HG03565 (cell line): ENCODE results near the gene HLA-DQA1.
"Not testable (repeated sequence)": the region's sequence is repeated elsewhere in the genome, so short reads cannot be mapped to it uniquely, and the experiment has no call there.

Experiments used
- ATAC-seq: cut with Tn5 transposase; IDR thresholded peaks from one replicate; pipeline ENCODE4 v1.9.1; 2021; ENCODE audit warnings: mild to moderate bottlenecking, moderate library complexity; ENCODE audit not compliant: unreplicated experiment

The HLA-DQA1 gene

GRCh38 chr6:32657819-32658218, 20.6 kb downstream of the HLA-DQA1 start:
- not testable (repeated sequence) for ATAC-seq

GRCh38 chr6:32658268-32658897, 21.2 kb downstream of the HLA-DQA1 start:
- no peak for ATAC-seq

GRCh38 chr6:32659856-32660595, 22.8 kb downstream of the HLA-DQA1 start:
- ATAC-seq = peak; percentile 60

GRCh38 chr6:32662099-32662498, 24.9 kb downstream of the HLA-DQA1 start:
- no peak for ATAC-seq

GRCh38 chr6:32662836-32663235, 25.6 kb downstream of the HLA-DQA1 start:
- no peak for ATAC-seq

- no peak for ATAC-seq
Measured at GRCh38 chr6:32664354-32664753, 27.1 kb downstream of the HLA-DQA1 start.

GRCh38 chr6:32664827-32665362, 27.7 kb downstream of the HLA-DQA1 start:
- no peak for ATAC-seq

GRCh38 chr6:32665661-32666060, 28.5 kb downstream of the HLA-DQA1 start:
- no peak for ATAC-seq

GRCh38 chr6:32666420-32667300, 29.5 kb downstream of the HLA-DQA1 start, which contains the start of gene HLA-DQB1:
TSS of gene HLA-DQB1 (minus strand) at chr6:32666657. CDS start at chr6:32666607, 50 bp downstream.
- ATAC-seq = peak; percentile 63

- ATAC-seq = peak; percentile 61
Measured at GRCh38 chr6:32668226-32668747, 31.1 kb downstream of the HLA-DQA1 start.

GRCh38 chr6:32669240-32669639, 32.0 kb downstream of the HLA-DQA1 start:
- ATAC-seq = no peak

- ATAC-seq = no peak
Measured at GRCh38 chr6:32669893-32670292, 32.7 kb downstream of the HLA-DQA1 start.

- ATAC-seq = not testable (repeated sequence)
Measured at GRCh38 chr6:32671908-32672307, 34.7 kb downstream of the HLA-DQA1 start.

GRCh38 chr6:32674123-32674522, 36.9 kb downstream of the HLA-DQA1 start:
- not testable (repeated sequence) for ATAC-seq

- ATAC-seq = no peak
Measured at GRCh38 chr6:32679492-32679891, 42.3 kb downstream of the HLA-DQA1 start.

- no peak for ATAC-seq
Measured at GRCh38 chr6:32680055-32680454, 42.8 kb downstream of the HLA-DQA1 start.

- ATAC-seq = no peak
Measured at GRCh38 chr6:32684246-32684645, 47.0 kb downstream of the HLA-DQA1 start.

GRCh38 chr6:32685603-32686002, 48.4 kb downstream of the HLA-DQA1 start:
- ATAC-seq = peak; percentile 73

GRCh38 chr6:32689531-32690501, 52.6 kb downstream of the HLA-DQA1 start:
- ATAC-seq = no peak

GRCh38 chr6:32692019-32692418, 54.8 kb downstream of the HLA-DQA1 start:
- ATAC-seq = no peak
